ENCODE measurements around the gene LDLRAD3.

LDLRAD3 gene

DNA sequence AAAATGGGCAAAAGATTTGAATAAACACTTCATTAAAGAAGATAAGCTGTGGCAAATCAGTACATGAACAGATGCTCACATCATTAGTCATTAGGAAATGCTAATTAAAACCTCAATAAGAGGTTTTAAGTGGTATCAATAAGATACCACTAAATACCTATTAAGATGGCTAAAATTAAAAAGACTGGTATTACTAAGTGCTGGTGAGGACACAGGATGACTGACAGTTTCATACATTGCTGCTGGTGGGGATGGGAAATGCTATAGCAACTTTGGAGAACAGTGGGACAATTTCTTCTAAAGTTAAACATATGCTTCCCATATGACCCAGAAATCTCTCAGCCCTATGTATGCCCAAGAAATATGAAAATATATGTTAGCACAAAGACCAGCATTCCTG lies 276.1 kb downstream of the LDLRAD3 start:
- DNase-seq, result no peak

DNA sequence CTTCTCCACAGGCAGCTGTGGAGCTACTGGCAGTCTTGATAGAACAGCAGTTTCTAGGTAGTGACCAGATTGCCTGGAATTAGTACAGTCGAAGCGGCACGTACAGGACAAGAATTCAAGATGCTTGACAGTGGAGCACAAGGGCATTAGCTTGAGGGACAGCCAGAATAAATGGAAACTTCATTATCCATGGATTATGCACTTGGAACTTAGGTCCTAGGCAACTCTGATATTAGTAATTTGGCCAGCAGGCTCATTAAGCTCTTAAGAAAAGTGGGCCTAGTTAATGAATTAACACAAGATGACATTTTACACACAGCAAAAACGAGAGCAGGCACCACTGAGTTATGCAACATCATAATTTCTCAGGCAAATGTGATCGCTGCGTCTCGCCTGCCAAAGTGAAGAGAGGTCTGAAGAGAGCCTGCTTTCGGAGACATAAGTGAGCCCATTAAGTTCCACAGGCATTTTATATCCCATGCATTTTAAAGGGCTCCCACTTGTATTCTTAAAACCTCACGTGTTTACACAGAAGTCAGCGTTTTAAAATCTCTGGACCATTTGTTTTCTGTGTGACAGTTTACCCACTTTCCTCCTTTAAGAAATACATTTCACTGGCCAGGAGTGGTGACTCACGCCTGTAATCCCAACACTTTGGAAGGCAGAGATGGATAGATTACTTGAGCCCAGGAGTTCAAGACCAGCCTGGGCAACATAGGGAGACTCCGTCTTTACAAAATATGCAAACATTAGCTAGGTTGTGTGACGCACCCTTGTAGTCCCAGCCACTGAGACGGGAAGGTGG lies 279.2 kb downstream of the LDLRAD3 start:
- no peak for DNase-seq

- DNase-seq, result no peak
Measured at GRCh38 chr11:36224209-36224882, 280.5 kb downstream of the LDLRAD3 start.

GRCh38 chr11:36227044-36227443 lies 283.2 kb downstream of the LDLRAD3 start:
- DNase-seq, result no peak

- no peak for DNase-seq
Measured at GRCh38 chr11:36228689-36229088, 284.8 kb downstream of the LDLRAD3 start.

DNA sequence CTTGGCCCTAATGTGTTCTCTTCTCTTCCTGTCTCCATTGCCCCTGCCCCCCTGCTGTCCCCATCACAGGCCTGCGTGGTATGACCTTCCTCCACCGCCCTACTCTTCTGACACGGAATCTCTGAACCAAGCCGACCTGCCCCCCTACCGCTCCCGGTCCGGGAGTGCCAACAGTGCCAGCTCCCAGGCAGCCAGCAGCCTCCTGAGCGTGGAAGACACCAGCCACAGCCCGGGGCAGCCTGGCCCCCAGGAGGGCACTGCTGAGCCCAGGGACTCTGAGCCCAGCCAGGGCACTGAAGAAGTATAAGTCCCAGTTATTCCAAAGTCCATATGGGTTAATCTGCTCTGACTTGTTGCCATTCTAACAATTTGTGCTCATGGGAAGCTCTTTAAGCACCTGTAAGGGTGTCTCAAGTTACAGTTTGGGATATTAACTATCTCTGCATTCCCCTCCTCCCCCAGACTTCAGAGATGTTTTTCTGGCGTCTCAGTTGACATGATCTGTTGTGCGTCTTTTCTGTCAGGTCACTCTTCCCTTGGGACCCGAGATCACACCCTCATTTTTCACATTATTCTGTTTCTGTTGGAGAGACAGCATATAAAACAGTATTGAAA lies 285.3 kb downstream of the LDLRAD3 start:
- no peak for DNase-seq

DNA sequence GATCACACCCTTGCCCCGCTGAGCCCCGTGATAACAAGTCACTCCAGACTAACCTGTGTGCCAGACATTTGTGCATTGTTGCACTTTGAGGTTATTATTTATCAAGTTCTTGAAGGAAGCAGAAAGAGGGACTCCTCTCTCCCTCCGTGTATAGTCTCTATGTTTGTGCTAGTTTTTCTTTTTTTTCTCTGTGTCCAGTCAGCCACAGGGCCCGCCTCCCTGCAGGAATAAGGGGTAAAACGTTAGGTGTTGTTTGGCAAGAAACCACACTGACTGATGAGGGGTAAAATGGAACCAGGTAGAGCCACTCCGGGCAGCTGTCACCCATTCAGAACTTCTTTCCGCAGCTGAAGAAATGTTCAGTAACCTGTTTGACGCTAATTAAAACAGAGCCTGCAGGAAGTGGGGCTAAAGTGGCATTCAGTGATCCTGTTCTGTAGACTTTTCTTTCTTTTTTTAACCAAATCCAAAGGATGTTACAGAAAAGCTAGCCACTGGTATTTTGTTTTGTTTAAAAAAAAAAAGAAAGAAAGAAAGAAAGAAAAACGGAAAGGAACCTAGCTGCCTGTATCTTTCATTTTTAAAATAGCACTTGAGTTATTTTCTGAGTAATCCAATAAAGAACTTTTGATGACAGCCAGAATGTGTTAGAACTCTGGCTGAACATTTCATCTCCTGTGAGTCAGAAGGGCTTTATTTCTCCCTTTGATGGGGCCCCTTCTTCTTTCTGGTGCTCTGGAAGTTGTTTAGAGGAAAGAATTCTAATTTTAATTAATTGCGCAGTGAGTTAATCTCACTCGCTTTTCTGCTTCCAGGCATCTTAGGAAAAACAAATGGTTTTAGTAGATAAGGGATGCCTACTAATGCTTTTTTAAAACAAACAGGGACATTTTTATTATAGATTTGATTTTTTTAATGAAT lies 287.2 kb downstream of the LDLRAD3 start:
- no peak for DNase-seq

- DNase-seq, result no peak
Measured at GRCh38 chr11:36233204-36233603, 289.3 kb downstream of the LDLRAD3 start.

- no peak for DNase-seq
Measured at GRCh38 chr11:36234825-36235224, 291.0 kb downstream of the LDLRAD3 start.

GRCh38 chr11:36235750-36236149 lies 291.9 kb downstream of the LDLRAD3 start:
- no peak for DNase-seq

DNA sequence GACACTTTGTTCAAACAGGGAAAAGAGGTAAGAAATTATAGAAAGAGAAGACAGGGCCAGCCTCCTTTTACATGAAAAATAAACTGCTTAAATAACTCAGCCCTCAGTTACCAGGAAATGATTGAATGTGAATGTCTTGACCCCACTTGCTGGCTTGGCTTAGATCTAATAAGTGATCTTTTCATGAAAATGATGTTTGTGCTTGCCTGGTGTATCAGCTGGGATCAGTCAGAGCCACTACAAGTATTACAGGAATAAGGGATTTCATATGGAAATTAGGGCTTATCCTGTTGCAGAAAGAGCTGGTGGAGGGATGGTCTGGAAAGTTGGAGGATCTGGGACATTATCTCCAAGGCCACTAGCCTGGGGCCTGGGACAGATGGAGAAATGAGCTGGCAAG lies 293.5 kb downstream of the LDLRAD3 start:
- DNase-seq, result no peak

GRCh38 chr11:36238036-36238631 lies 294.3 kb downstream of the LDLRAD3 start:
- no peak for DNase-seq

GRCh38 chr11:36238881-36239280 lies 295.0 kb downstream of the LDLRAD3 start:
- no peak for DNase-seq

GRCh38 chr11:36239636-36240035 lies 295.8 kb downstream of the LDLRAD3 start:
- DNase-seq, result no peak

- no peak for DNase-seq
Measured at GRCh38 chr11:36240173-36240572, 296.3 kb downstream of the LDLRAD3 start.

DNA sequence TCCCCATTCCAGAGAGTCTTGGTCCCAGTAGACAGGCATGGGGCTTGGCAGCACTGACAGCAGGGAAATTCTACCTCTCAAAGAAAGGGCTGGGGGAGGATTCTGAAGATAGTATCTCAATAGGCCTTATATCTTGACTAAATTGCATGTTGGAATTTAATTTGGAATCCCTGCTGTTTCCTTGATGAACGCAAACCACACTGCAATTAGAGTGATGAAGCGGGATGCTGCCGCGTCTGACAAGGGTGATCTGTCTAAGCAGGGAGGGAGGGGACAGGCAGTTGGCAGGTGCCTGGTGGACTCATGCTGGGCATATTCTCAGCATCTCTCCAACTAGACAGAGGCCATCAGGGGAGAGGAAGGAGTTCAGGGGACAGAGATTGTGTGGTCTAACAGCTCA lies 296.9 kb downstream of the LDLRAD3 start:
- DNase-seq, result peak; percentile 85

DNA sequence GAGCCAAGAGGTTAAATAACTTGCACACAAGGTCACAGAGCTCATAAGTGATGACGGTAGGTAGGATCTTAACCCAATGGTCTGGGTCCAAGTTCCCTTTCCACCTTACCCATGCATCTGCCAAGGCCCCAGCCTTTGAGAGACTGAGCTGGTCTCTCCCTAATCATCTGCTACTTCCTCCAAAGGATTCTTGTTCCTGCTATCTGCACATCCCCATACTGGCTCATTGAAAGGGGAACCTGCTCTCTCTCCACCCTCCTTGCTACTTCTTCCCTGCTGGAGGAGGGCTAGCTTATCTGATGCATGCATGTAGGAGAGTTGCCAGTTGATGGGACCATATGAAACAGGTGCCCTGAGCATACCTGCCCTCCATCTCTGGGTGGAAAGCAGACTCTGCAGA lies 297.6 kb downstream of the LDLRAD3 start:
- peak; percentile 10 for DNase-seq

GRCh38 chr11:36243641-36244040 lies 299.8 kb downstream of the LDLRAD3 start:
- DNase-seq, result no peak

- no peak for DNase-seq
Measured at GRCh38 chr11:36247493-36247892, 303.6 kb downstream of the LDLRAD3 start.

DNA sequence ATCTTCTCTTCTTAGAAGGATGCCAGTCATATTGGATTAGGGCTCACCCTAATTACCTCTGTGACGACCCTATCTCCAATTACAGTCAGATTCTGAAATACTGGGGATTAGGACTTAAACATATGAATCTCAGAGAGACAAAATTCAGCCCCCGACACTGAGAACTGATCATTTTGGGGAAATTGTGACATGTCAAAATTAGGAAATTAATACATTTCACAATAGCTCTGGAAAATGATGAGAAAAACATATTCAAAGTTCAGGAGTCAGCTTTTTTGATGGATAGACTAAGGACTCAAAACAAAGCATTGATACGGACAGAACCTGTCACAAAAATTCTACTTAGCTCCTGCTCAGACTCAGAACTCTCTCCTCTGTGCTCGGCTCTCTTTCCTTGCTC lies 304.6 kb downstream of the LDLRAD3 start:
- DNase-seq, result no peak

- no peak for DNase-seq
Measured at GRCh38 chr11:36249246-36249645, 305.4 kb downstream of the LDLRAD3 start.

DNA sequence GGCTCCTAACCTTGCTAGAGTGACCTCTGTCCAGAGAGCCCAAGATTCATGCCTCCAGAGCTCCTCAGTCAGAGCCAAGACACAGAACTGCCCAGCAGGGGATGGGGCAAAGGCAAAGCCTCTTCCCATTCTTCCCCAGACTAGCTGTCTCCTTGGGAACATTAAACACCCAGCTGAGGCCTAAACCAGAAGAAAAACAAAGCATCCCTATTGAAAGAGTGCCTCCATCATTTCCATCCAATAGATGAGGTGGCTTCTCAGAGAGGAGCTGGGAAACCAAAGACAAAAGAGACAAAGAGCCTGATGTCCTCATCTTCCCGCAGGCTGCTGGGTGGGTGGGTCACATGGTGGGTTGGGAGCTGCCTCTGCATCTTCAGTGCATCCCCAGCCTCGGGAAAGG lies 308.0 kb downstream of the LDLRAD3 start:
- DNase-seq, result no peak

DNA sequence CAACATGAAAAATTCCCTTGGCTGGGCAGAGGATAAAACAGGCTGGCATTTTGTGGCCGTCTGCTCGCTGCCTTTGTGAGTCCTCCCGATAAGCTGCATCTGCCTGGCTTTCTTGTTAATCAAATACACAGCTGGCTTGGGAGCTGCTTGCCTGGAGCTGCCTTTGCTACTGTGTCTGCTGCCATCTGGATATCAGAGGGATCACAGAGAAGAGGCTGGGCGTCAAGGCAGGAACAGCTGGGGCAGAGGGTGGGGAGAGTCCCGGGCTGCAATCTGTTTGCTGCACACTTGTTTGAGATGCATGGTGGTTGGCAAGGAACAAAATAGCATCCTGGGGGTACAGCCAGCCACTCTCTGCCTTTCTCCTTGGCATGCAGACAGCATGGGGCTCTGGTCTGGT lies 309.4 kb downstream of the LDLRAD3 start:
- DNase-seq, result peak; percentile 18
